PC-3 (cell line): ENCODE results near the gene FAHD1. TPM values are rescaled to one million over a fixed set of nuclear protein-coding genes. Genes with fewer than 3 reads are reported as not detected.
"Not testable (repeated sequence)": the region's sequence is repeated elsewhere in the genome, so short reads cannot be mapped to it uniquely, and the experiment has no call there.

Experiments used
- ATAC-seq: fragments of 200-7000 bp; cut with Tn5 transposase; 2 replicates; pipeline ENCODE4 v1.9.1; 2020; ENCODE audit warnings: mild to moderate bottlenecking, moderate library complexity
- BruUV-seq: library from RNA; stranded (reverse); fragments of 400-500 nt; replicated peaks from 2 replicates; lab custom pipeline; 2021; lab: Mats Ljungman, UMichigan
- CTCF ChIA-PET: fragments of 300-600 bp; sonication (Branson Sonifier 250); formaldehyde crosslinking; loops from one replicate; lab custom pipeline; 2022; ENCODE audit warnings: antibody characterized with exemption; lab: Charles Lee
- POLR2A ChIA-PET: fragments of 300-600 bp; sonication (Branson Sonifier 250); formaldehyde crosslinking; loops from one replicate; lab custom pipeline; 2022; ENCODE audit warnings: antibody characterized with exemption; ENCODE audit not compliant: unreplicated experiment; lab: Charles Lee
- DNase-seq: peaks from one replicate; pipeline ENCODE4 v3.0.0-alpha.2; 2015
- H2AFZ ChIP-seq: fragments of 300-600 bp; sonication (generic); 2 replicates; pipeline ENCODE4 v1.6.0; 2016; ENCODE audit warnings: antibody characterized with exemption, low read length
- H3F3A ChIP-seq: fragments of 300-600 bp; sonication (generic); one replicate; pipeline ENCODE4 v1.6.0; 2017; ENCODE audit warnings: antibody characterized with exemption, low read length, control low read depth, mild to moderate bottlenecking; ENCODE audit not compliant: unreplicated experiment
- H3K27ac ChIP-seq: fragments of 300-600 bp; sonication (generic); 2 replicates; pipeline ENCODE4 v1.5.1; 2016; ENCODE audit warnings: mild to moderate bottlenecking, low read length
- H3K27me3 ChIP-seq: fragments of 300-600 bp; sonication (generic); 2 replicates; pipeline ENCODE4 v1.6.1; 2016; ENCODE audit warnings: low read length, mixed read lengths
- H3K36me3 ChIP-seq: fragments of 300-600 bp; sonication (generic); 2 replicates; pipeline ENCODE4 v1.6.1; 2016; ENCODE audit warnings: low read depth, mixed run types, low read length, mixed read lengths
- H3K4me1 ChIP-seq: fragments of 300-600 bp; sonication (generic); 2 replicates; pipeline ENCODE4 v1.5.1; 2016; ENCODE audit warnings: low read length; ENCODE audit not compliant: insufficient read depth
- H3K4me2 ChIP-seq: fragments of 300-600 bp; sonication (generic); 2 replicates; pipeline ENCODE4 v1.6.0; 2016; ENCODE audit warnings: low read length
- H3K4me3 ChIP-seq: fragments of 300-600 bp; sonication (generic); 2 replicates; pipeline ENCODE4 v1.5.1; 2016; ENCODE audit warnings: mild to moderate bottlenecking, low read length, mixed read lengths
- H3K79me2 ChIP-seq: fragments of 300-600 bp; sonication (generic); 2 replicates; pipeline ENCODE4 v1.6.1; 2017; ENCODE audit warnings: low read length, mixed read lengths
- H3K9ac ChIP-seq: fragments of 300-600 bp; sonication (generic); 2 replicates; pipeline ENCODE4 v1.6.0; 2016; ENCODE audit warnings: mild to moderate bottlenecking, low read length
- H3K9me2 ChIP-seq: fragments of 300-600 bp; sonication (generic); replicated peaks from 2 replicates; pipeline ENCODE4 v1.6.1; 2016; ENCODE audit warnings: mixed run types, low read length, mixed read lengths
- H3K9me3 ChIP-seq: fragments of 300-600 bp; sonication (generic); 2 replicates; pipeline ENCODE4 v1.6.1; 2016; ENCODE audit warnings: low read length, mixed read lengths
- H4K20me1 ChIP-seq: fragments of 300-600 bp; sonication (generic); 2 replicates; pipeline ENCODE4 v1.6.1; 2016; ENCODE audit warnings: low read length, mixed read lengths
- CTCF ChIP-seq: fragments of 300-600 bp; sonication (generic); conservative IDR thresholded peaks from 2 replicates; pipeline ENCODE4 v1.5.1; 2017; ENCODE audit warnings: antibody characterized with exemption, low read depth, mild to moderate bottlenecking, low read length
- EZH2 ChIP-seq: fragments of 300-600 bp; sonication (generic); IDR thresholded peaks from one replicate; pipeline ENCODE4 v1.6.1; 2017; ENCODE audit warnings: antibody characterized with exemption, mild to moderate bottlenecking, low read length; ENCODE audit not compliant: unreplicated experiment
- EZH2phosphoT487 ChIP-seq: fragments of 300-600 bp; sonication (generic); IDR thresholded peaks from 2 replicates; pipeline ENCODE4 v1.6.1; 2018; ENCODE audit warnings: mild to moderate bottlenecking, antibody characterized with exemption, low read length, borderline replicate concordance
- intact Hi-C: fragments of 100-400 bp; cut with micrococcal nuclease; formaldehyde crosslinking; loops from 2 replicates; pipeline ENCODE4 v1.9.0; 2023
- total RNA-seq: library from RNA; depleted of rRNA; stranded (reverse); fragments of >200 nt; gene quantifications from 2 replicates; pipeline ENCODE4 v1.2.3, GENCODE V29; 2014

FAHD1 gene
- total RNA-seq, 1 experiment from 2014 or later: 37.5 TPM

- intact Hi-C loops: no loop called here
- Histone ChIP-seq H3K4me1 (peaks cover 13% of the 10 kb centered on the region), H3K27ac (peak within 1 kb of the TSS; percentile 58), H2AFZ (no peak within 1 kb of the TSS), H3K36me3 (no peaks in the 10 kb centered on the region), H3K9me2 (no peaks in the 10 kb centered on the region), H3F3A (peaks cover 3% of the 10 kb centered on the region), H3K4me2 (peak within 1 kb of the TSS; percentile 51), H3K27me3 (no peaks in the 10 kb centered on the region), H3K4me3 (no peak within 1 kb of the TSS), H3K9me3 (no peaks in the 10 kb centered on the region), H4K20me1 (no peaks in the 10 kb centered on the region), H3K9ac (no peak within 1 kb of the TSS), H3K79me2 (no peaks in the 10 kb centered on the region)
- TF ChIP-seq EZH2phosphoT487: no peak
- TF ChIP-seq EZH2: no peak
- TF ChIP-seq CTCF: no peak
- DNase-seq (no peak), ATAC-seq (no peak)
- POLR2A ChIA-PET: no interaction called here
- CTCF ChIA-PET: no interaction called here
- BruUV-seq: no TSS peak
Observed at GRCh38 chr16:1871974-1872635, 45.1 kb downstream of the FAHD1 start, which contains the start of gene MEIOB. Gene MEIOB, minus strand, starts transcription at chr16:1872164. Its CDS starts 3,989 bp downstream, at chr16:1868175.

- H3K27me3 ChIP-seq: no peaks in the 10 kb centered on the region
- H3F3A ChIP-seq: peaks cover 3% of the 10 kb centered on the region
- DNase-seq: no peak
- intact Hi-C loops: no loop called here
- BruUV-seq: no TSS peak
- no peak overlapping the region for H3K27ac ChIP-seq
- H3K9me2 ChIP-seq: no peaks in the 10 kb centered on the region
- H3K9me3 ChIP-seq: no peaks in the 10 kb centered on the region
- no peak for ATAC-seq
- TF ChIP-seq EZH2phosphoT487: no peak
- TF ChIP-seq EZH2: no peak
- TF ChIP-seq CTCF: no peak
- H3K9ac ChIP-seq: no peak overlapping the region
- no peaks in the 10 kb centered on the region for H3K79me2 ChIP-seq
- no peaks in the 10 kb centered on the region for H3K36me3 ChIP-seq
- no peaks in the 10 kb centered on the region for H4K20me1 ChIP-seq
- no peak overlapping the region for H3K4me2 ChIP-seq
- ChIA-PET POLR2A (no interaction called here), CTCF (no interaction called here)
- no peak overlapping the region for H2AFZ ChIP-seq
- no peak overlapping the region for H3K4me3 ChIP-seq
- peaks cover 13% of the 10 kb centered on the region for H3K4me1 ChIP-seq
Observed at GRCh38 chr16:1874854-1875253, 47.8 kb downstream of the FAHD1 start.

GRCh38 chr16:1876066-1876465 is 49.1 kb downstream of the FAHD1 start:
- POLR2A ChIA-PET, H3K4me1 ChIP-seq, H4K20me1 ChIP-seq, BruUV-seq, H3K27ac ChIP-seq, H3F3A ChIP-seq, H3K9me2 ChIP-seq, H3K9ac ChIP-seq, ATAC-seq, H3K4me3 ChIP-seq, H3K36me3 ChIP-seq, DNase-seq, CTCF ChIA-PET, H3K9me3 ChIP-seq, H2AFZ ChIP-seq, H3K79me2 ChIP-seq, H3K27me3 ChIP-seq, H3K4me2 ChIP-seq, intact Hi-C loops: not testable (repeated sequence)
